B cell (primary cell): ENCODE results near the gene GLIS2. TPM values are rescaled to one million over a fixed set of nuclear protein-coding genes. Genes with fewer than 3 reads are reported as not detected.

Experiments
- ATAC-seq: fragments of 200-7000 bp; cut with Tn5 transposase; one replicate; pipeline ENCODE4 v1.10.0; 2021; ENCODE audit warnings: low read depth, mild to moderate bottlenecking, moderate number of reproducible peaks, moderate library complexity
- CTCF ChIA-PET: fragments of 350-600 bp; sonication (Branson Sonifier 250); formaldehyde crosslinking; loops from one replicate; lab custom pipeline; 2021; ENCODE audit warnings: antibody characterized with exemption, inconsistent platforms; lab: Charles Lee
- POLR2A ChIA-PET: fragments of 350-600 bp; sonication (Branson Sonifier 250); formaldehyde crosslinking; loops from one replicate; lab custom pipeline; 2021; ENCODE audit warnings: antibody characterized with exemption; lab: Charles Lee
- DNase-seq: peaks from one replicate; pipeline ENCODE4 v3.0.0; 2013
- H2AFZ ChIP-seq: 2 replicates; pipeline ENCODE4 v1.6.1; 2012; ENCODE audit warnings: mild to moderate bottlenecking, low read depth, low read length; ENCODE audit not compliant: insufficient read depth, poor library complexity, severe bottlenecking
- H3K27ac ChIP-seq, 2 donors: 1 replicate in 1 of 2; 2 replicates in 1 of 2; pipeline ENCODE4 v1.5.1; 2012 to 2013; ENCODE audit warnings: low read length in 2 of 2, mild to moderate bottlenecking in 2 of 2, moderate library complexity in 1 of 2
- H3K27me3 ChIP-seq, 4 experiments: fragments of 200-600 bp in 1 of 4; sonication (generic) in 1 of 4; replicated peaks in 1 of 4; 1 replicate in 2 of 4; 2 replicates in 2 of 4; pipeline versions ENCODE4 v1.6.1 to v1.7.0; 2013 to 2016; ENCODE audit warnings: low read length in 3 of 4, mild to moderate bottlenecking in 2 of 4, mixed read lengths in 1 of 4, moderate library complexity in 1 of 4; ENCODE audit not compliant: insufficient read depth in 4 of 4, control insufficient read depth in 3 of 4; ENCODE audit errors: control extremely low read depth in 1 of 4
- H3K36me3 ChIP-seq, 2 experiments: replicated peaks in 1 of 2; 1 replicate in 1 of 2; 2 replicates in 1 of 2; pipeline versions ENCODE4 v1.6.1 to v1.7.1; 2013; ENCODE audit warnings: low read length in 1 of 2; ENCODE audit not compliant: insufficient read depth in 2 of 2, control insufficient read depth in 1 of 2; ENCODE audit errors: control extremely low read depth in 1 of 2, extremely low read depth in 1 of 2
- H3K4me1 ChIP-seq, 2 donors: fragments of 200-600 bp in 1 of 2; sonication (generic) in 1 of 2; 1 replicate in 1 of 2; 2 replicates in 1 of 2; pipeline versions ENCODE4 v1.5.1 to v1.6.1; 2013 to 2017; ENCODE audit warnings: low read length in 2 of 2; ENCODE audit not compliant: control insufficient read depth in 2 of 2, insufficient read depth in 2 of 2
- H3K4me2 ChIP-seq: replicated peaks from 2 replicates; pipeline ENCODE3; 2012; ENCODE audit warnings: mild to moderate bottlenecking, low read depth, low read length; ENCODE audit not compliant: poor library complexity, severe bottlenecking
- H3K4me3 ChIP-seq, 5 experiments: fragments of 200-600 bp in 1 of 5; sonication (generic) in 1 of 5; 1 replicate in 3 of 5; 2 replicates in 2 of 5; pipeline versions ENCODE4 v1.5.1 to v1.7.0; 2011 to 2016; ENCODE audit warnings: low read length in 4 of 5, mild to moderate bottlenecking in 4 of 5, low read depth in 2 of 5, control low read depth in 1 of 5, moderate library complexity in 1 of 5; ENCODE audit not compliant: insufficient read depth in 1 of 5; ENCODE audit errors: control extremely low read depth in 1 of 5, extremely low read depth in 1 of 5
- H3K79me2 ChIP-seq: fragments of 200-600 bp; sonication (generic); one replicate; pipeline ENCODE4 v1.6.0; 2016; ENCODE audit warnings: low read length; ENCODE audit not compliant: control insufficient read depth, insufficient read depth
- H3K9ac ChIP-seq: fragments of 200-600 bp; sonication (generic); 2 replicates; pipeline ENCODE4 v1.6.1; 2017; ENCODE audit warnings: mild to moderate bottlenecking, low read length, moderate library complexity
- H3K9me3 ChIP-seq, 3 donors: one replicate each; pipeline versions ENCODE4 v1.6.1 to v1.7.1; 2013; ENCODE audit warnings: low read length in 2 of 3; ENCODE audit not compliant: control insufficient read depth in 2 of 3, insufficient read depth in 1 of 3; ENCODE audit errors: control extremely low read depth in 1 of 3
- H4K20me1 ChIP-seq: 2 replicates; pipeline ENCODE4 v1.6.0; 2012; ENCODE audit warnings: mild to moderate bottlenecking, low read length; ENCODE audit not compliant: insufficient read depth, control insufficient read depth, poor library complexity, severe bottlenecking
- H3K27ac Mint-ChIP-seq: one replicate; pipeline ENCODE4 v1.8.0; 2021; ENCODE audit warnings: mixed read lengths
- H3K27me3 Mint-ChIP-seq: one replicate; pipeline ENCODE4 v1.8.0; 2021; ENCODE audit warnings: mixed read lengths
- H3K4me1 Mint-ChIP-seq: one replicate; pipeline ENCODE4 v1.8.0; 2021; ENCODE audit warnings: mixed read lengths
- H3K4me3 Mint-ChIP-seq: one replicate; pipeline ENCODE4 v1.8.0; 2021; ENCODE audit warnings: mixed read lengths
- H3K9me3 Mint-ChIP-seq: one replicate; pipeline ENCODE4 v1.8.0; 2022; ENCODE audit warnings: mixed read lengths; ENCODE audit not compliant: insufficient read depth
- EZH2 ChIP-seq: IDR thresholded peaks from 2 replicates; pipeline ENCODE4 v1.6.1; 2012; ENCODE audit warnings: borderline replicate concordance, low read depth, mild to moderate bottlenecking, moderate library complexity, low read length; ENCODE audit not compliant: insufficient read depth, poor library complexity, severe bottlenecking
- WGBS: methylation state at CpG from one replicate; pipeline ENCODE4 v1.1.5; 2013; ENCODE audit warnings: missing lambda C conversion rate; ENCODE audit not compliant: insufficient coverage; 5-methylcytosine and 5-hydroxymethylcytosine counted together
- intact Hi-C: fragments of 100-400 bp; cut with micrococcal nuclease; formaldehyde crosslinking; loops from one replicate; pipeline ENCODE4 v1.10.0; 2022
- polyA plus RNA-seq: library from polyadenylated mRNA; depleted of rRNA; stranded (reverse); fragments of >200 nt; gene quantifications from 2 replicates; pipeline ENCODE4 v1.2.3, GENCODE V29; 2012
- total RNA-seq, 2 donors: library from RNA; stranded (reverse); fragments of 120-200 nt in 1 of 2; gene quantifications; 1 replicate in 1 of 2; 2 replicates in 1 of 2; pipeline versions ENCODE4 v1.2.3 to v1.2.4, GENCODE V29; 2013 to 2022
- TF ChIP-seq, protein P1 (sequence below): fragments of 200-600 bp; IDR thresholded peaks from one replicate; pipeline ENCODE4 v1.8.0; 2022; ENCODE audit warnings: antibody characterized with exemption, mild to moderate bottlenecking

The GLIS2 gene
- total and polyA plus RNA-seq, 2 donors (not counting 1 experiment from before 2014, with no cell fraction given) = not detected

DNA sequence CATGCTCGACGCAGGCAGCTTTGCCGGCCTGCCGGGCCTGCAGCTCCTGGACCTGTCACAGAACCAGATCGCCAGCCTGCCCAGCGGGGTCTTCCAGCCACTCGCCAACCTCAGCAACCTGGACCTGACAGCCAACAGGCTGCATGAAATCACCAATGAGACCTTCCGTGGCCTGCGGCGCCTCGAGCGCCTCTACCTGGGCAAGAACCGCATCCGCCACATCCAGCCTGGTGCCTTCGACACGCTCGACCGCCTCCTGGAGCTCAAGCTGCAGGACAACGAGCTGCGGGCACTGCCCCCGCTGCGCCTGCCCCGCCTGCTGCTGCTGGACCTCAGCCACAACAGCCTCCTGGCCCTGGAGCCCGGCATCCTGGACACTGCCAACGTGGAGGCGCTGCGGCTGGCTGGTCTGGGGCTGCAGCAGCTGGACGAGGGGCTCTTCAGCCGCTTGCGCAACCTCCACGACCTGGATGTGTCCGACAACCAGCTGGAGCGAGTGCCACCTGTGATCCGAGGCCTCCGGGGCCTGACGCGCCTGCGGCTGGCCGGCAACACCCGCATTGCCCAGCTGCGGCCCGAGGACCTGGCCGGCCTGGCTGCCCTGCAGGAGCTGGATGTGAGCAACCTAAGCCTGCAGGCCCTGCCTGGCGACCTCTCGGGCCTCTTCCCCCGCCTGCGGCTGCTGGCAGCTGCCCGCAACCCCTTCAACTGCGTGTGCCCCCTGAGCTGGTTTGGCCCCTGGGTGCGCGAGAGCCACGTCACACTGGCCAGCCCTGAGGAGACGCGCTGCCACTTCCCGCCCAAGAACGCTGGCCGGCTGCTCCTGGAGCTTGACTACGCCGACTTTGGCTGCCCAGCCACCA, 65.4 kb downstream of the GLIS2 start:
- DNase-seq = no peak
- H3K9me3 ChIP-seq = no peaks in the 10 kb centered on the region
- peaks cover 2% of the 10 kb centered on the region for H3K4me1 Mint-ChIP-seq
- intact Hi-C loops = no loop called here
- peaks cover 0 to 50% of the 10 kb centered on the region in 2 experiments for H3K36me3 ChIP-seq
- no peak overlapping the region for H3K9ac ChIP-seq
- POLR2A ChIA-PET = no interaction called here
- TF ChIP-seq, protein P1, sequence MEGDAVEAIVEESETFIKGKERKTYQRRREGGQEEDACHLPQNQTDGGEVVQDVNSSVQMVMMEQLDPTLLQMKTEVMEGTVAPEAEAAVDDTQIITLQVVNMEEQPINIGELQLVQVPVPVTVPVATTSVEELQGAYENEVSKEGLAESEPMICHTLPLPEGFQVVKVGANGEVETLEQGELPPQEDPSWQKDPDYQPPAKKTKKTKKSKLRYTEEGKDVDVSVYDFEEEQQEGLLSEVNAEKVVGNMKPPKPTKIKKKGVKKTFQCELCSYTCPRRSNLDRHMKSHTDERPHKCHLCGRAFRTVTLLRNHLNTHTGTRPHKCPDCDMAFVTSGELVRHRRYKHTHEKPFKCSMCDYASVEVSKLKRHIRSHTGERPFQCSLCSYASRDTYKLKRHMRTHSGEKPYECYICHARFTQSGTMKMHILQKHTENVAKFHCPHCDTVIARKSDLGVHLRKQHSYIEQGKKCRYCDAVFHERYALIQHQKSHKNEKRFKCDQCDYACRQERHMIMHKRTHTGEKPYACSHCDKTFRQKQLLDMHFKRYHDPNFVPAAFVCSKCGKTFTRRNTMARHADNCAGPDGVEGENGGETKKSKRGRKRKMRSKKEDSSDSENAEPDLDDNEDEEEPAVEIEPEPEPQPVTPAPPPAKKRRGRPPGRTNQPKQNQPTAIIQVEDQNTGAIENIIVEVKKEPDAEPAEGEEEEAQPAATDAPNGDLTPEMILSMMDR = no peak
- TF ChIP-seq EZH2 = no peak
- WGBS = 97% methylated on average over 59 of the region's 59 CpGs
- peaks cover 31% of the 10 kb centered on the region for H3K79me2 ChIP-seq
- peaks cover 96% of the 10 kb centered on the region for H4K20me1 ChIP-seq
- ATAC-seq = no peak
- no peaks in the 10 kb centered on the region for H3K27me3 Mint-ChIP-seq
- no peak overlapping the region for H3K27ac ChIP-seq
- no peak overlapping the region for H3K4me3 Mint-ChIP-seq
- H2AFZ ChIP-seq = no peak overlapping the region
- CTCF ChIA-PET = interaction anchor here (1.0 kb wide), 1 partner anchor 16 kb away, joined by 3 read pairs; no protein-coding TSS in a partner anchor
- H3K9me3 Mint-ChIP-seq = no peaks in the 10 kb centered on the region
- no peaks in the 10 kb centered on the region for H3K4me1 ChIP-seq
- no peak overlapping the region for H3K4me2 ChIP-seq
- no peaks in the 10 kb centered on the region for H3K27me3 ChIP-seq
- no peak overlapping the region for H3K4me3 ChIP-seq
- H3K27ac Mint-ChIP-seq = no peak overlapping the region
